Naive B cell (primary cell): ENCODE data around the gene ADAMTSL4. TPM values are rescaled to one million over a fixed set of nuclear protein-coding genes. Genes with fewer than 3 reads are reported as not detected.
A peak's percentile ranks its signal among the peaks of the same experiment; 100 is the strongest.
"Not testable (repeated sequence)": the region's sequence is repeated elsewhere in the genome, so short reads cannot be mapped to it uniquely, and the experiment has no call there.

Experiments
- ATAC-seq, 2 donors: fragments of 150-1000 bp; cut with Tn5 transposase; 2 replicates each; pipeline ENCODE4 v1.10.0; 2021; ENCODE audit warnings: low read depth in 2 of 2, mild to moderate bottlenecking in 2 of 2, moderate library complexity in 2 of 2
- DNase-seq: peaks from one replicate; pipeline ENCODE4 v3.0.0; 2022
- H3K27ac Mint-ChIP-seq, 6 donors: one replicate each; pipeline ENCODE4 v1.8.0; 2020 to 2022; ENCODE audit warnings: mild to moderate bottlenecking in 6 of 6, mixed read lengths in 6 of 6, moderate library complexity in 5 of 6, inconsistent platforms in 2 of 6
- H3K27me3 Mint-ChIP-seq, 3 donors: one replicate each; pipeline ENCODE4 v1.8.0; 2021 to 2022; ENCODE audit warnings: mixed read lengths in 3 of 3, mild to moderate bottlenecking in 1 of 3
- H3K36me3 Mint-ChIP-seq, 2 donors: one replicate each; pipeline ENCODE4 v1.8.0; 2020 to 2022; ENCODE audit warnings: mixed read lengths in 2 of 2, inconsistent platforms in 1 of 2, mild to moderate bottlenecking in 1 of 2
- H3K4me1 Mint-ChIP-seq, 3 donors: one replicate each; pipeline ENCODE4 v1.8.0; 2020 to 2022; ENCODE audit warnings: mixed read lengths in 3 of 3, inconsistent platforms in 1 of 3, mild to moderate bottlenecking in 1 of 3, moderate library complexity in 1 of 3
- H3K4me3 Mint-ChIP-seq, 8 donors: one replicate each; pipeline ENCODE4 v1.8.0; 2020 to 2022; ENCODE audit warnings: mild to moderate bottlenecking in 8 of 8, mixed read lengths in 8 of 8, moderate library complexity in 8 of 8, inconsistent platforms in 2 of 8
- H3K9me3 Mint-ChIP-seq, 7 donors: one replicate each; pipeline ENCODE4 v1.8.0; 2020 to 2022; ENCODE audit warnings: mixed read lengths in 7 of 7, mild to moderate bottlenecking in 5 of 7, inconsistent platforms in 2 of 7, moderate library complexity in 1 of 7
- polyA plus RNA-seq, 6 donors: library from polyadenylated mRNA; unstranded; fragments of 300-500 nt; fragmentation: Illumina TruSeq; gene quantifications; one replicate each; pipeline ENCODE4 v1.2.3, GENCODE V29; 2021; ENCODE audit warnings: low read depth in 6 of 6

Gene ADAMTSL4
- polyA plus RNA-seq, 6 donors from 2014 or later: not detected

DNA sequence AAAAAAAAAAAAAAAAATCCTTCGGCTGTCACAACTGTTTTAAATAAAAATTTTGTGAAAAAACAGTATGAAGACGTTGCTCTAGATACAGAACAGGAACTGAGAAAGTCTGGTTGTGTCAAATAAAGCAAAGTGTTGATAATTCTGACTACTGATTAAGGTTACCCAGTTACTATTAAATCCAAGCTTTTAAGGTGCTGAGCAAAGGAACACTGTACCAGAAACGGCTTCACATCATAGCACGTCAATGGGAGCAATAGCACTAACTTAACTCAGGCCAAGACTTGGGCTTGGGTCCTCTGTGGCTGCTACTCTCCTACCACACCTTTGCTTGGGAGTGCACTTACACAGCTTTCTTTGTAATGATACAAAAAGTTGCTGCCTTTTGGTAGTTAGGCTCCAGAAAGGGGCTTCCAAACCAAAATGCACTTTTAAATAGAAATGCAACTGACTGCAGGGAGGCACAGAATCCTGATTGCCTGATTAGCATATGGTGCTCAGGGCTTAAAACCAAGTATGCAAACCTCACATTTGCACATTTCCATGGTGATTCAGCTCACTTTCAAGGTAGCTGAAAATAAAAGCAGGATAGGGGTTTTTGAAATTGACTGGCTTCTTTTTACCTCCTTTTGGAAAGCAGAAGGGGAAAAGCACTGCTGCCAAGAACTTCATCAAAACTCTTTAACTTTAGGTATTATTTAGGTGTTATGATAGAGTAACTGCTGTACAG lies 23.9 kb downstream of the ADAMTSL4 start:
- ATAC-seq: peak; percentile 77
- no peaks in the 10 kb centered on the region for H3K9me3 Mint-ChIP-seq
- H3K36me3 Mint-ChIP-seq: peaks cover 33 to 45% of the 10 kb centered on the region in 2 donors
- peak overlapping the region; percentile 22 to 90 (median 80) for H3K27ac Mint-ChIP-seq
- H3K4me3 Mint-ChIP-seq: peak overlapping the region; percentile 58 to 99 (median 83)
- peak; percentile 44 for DNase-seq
- H3K27me3 Mint-ChIP-seq: no peaks in the 10 kb centered on the region
- peaks cover 45 to 79% (median 65%) of the 10 kb centered on the region in 3 donors for H3K4me1 Mint-ChIP-seq

DNA sequence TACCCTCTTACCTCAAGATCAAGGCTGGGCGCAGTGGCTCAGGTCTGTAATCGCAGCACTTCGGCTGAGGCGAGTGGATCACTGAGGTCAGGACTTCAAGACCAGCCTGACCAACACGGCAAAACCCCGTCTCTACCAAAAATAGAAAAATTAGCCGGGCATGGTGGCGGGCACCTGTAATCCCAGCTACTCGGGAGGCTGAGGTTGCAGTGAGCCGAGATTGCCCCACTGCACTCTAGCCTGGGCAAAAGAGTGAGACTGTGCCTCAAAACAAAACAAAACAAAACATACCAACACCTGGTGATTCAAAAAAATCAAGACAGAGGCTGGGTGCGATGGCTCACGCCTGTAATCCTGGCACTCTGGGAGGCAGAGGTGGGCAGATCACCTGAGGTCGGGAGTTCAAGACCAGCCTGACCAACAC lies 24.5 kb downstream of the ADAMTSL4 start:
- Mint-ChIP-seq H3K27ac (peak overlapping the region in 5 of 6 donors; percentile 73 to 90 (median 84)), H3K4me3 (peak overlapping the region; percentile 58 to 99 (median 83)), H3K36me3 (peaks cover 37 to 51% of the 10 kb centered on the region in 2 donors), H3K4me1 (peaks cover 39 to 73% (median 60%) of the 10 kb centered on the region in 3 donors)
- not testable (repeated sequence) for DNase-seq, H3K27me3 Mint-ChIP-seq, H3K9me3 Mint-ChIP-seq, ATAC-seq

DNA sequence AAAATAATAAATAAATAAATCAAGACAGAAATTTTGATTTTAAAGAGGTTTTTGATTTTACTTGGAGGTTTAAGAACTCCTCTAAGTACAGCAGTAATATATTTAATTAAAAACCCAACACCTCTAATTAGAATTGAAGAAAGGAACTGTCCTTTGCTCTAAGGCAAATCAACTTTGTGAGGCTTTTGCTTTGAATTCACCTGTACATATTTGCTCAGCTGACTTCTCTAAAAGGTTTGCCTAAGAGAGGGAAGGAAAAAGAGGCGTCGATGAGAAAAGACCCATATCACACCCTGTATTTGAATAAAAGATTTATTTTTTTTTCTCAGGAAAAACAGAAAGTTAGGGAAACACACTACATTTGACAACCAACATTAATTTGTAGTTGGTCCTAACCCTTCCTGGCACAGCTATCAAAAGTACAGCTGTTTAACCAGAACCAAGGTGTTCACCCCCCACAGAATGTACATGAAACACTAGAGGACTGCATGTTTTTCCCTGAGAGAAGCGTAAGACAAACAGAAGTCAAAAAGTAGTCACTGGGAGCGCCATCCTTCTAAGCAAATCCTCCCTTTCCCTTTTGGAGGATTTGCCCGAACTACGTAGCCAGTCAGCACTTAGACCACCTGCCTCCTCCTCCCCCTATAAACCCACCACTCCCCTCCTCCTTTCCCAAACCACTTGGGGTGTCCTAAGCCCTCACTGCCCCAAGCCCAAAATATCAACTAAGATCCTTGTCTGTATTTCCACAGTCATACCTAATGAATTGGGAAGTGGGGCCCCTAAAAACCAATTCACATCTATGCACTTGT lies 25.3 kb downstream of the ADAMTSL4 start:
- H3K9me3 Mint-ChIP-seq: peaks cover 0 to 1% (median 0%) of the 10 kb centered on the region in 7 donors
- H3K27ac Mint-ChIP-seq: peak overlapping the region in 5 of 6 donors; percentile 33 to 96 (median 81)
- peak overlapping the region; percentile 68 to 99 (median 95) for H3K4me3 Mint-ChIP-seq
- H3K36me3 Mint-ChIP-seq: peaks cover 37 to 52% of the 10 kb centered on the region in 2 donors
- ATAC-seq (no peak), DNase-seq (no peak)
- H3K4me1 Mint-ChIP-seq: peaks cover 35 to 65% (median 52%) of the 10 kb centered on the region in 3 donors
- no peaks in the 10 kb centered on the region for H3K27me3 Mint-ChIP-seq

DNA sequence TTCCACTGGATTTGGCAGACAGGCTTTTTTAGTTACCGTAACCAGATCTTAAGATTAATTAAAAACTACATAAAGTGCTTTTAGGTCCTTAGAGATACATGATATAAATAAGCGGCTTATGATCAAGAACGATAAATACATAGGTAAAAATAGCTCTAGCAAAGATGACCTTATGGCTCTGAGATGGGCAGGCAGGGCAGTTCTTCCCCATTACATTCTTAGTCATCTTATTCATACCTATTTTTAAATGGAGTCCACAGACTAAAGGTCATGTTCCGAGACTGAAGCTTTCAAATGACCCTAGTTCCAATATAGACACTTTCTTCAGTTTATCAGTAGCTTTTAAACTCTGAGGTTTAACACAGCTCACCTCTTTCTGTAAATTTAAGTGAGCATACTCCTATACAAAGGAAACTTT lies 25.9 kb downstream of the ADAMTSL4 start:
- Mint-ChIP-seq H3K27ac (peak overlapping the region in 5 of 6 donors; percentile 57 to 96 (median 81)), H3K27me3 (no peaks in the 10 kb centered on the region), H3K36me3 (peaks cover 32 to 48% of the 10 kb centered on the region in 2 donors), H3K4me3 (peak overlapping the region; percentile 90 to 99 (median 97)), H3K9me3 (peaks cover 0 to 1% (median 0%) of the 10 kb centered on the region in 7 donors), H3K4me1 (peaks cover 32 to 63% (median 48%) of the 10 kb centered on the region in 3 donors)
- ATAC-seq (no peak), DNase-seq (no peak)

DNA sequence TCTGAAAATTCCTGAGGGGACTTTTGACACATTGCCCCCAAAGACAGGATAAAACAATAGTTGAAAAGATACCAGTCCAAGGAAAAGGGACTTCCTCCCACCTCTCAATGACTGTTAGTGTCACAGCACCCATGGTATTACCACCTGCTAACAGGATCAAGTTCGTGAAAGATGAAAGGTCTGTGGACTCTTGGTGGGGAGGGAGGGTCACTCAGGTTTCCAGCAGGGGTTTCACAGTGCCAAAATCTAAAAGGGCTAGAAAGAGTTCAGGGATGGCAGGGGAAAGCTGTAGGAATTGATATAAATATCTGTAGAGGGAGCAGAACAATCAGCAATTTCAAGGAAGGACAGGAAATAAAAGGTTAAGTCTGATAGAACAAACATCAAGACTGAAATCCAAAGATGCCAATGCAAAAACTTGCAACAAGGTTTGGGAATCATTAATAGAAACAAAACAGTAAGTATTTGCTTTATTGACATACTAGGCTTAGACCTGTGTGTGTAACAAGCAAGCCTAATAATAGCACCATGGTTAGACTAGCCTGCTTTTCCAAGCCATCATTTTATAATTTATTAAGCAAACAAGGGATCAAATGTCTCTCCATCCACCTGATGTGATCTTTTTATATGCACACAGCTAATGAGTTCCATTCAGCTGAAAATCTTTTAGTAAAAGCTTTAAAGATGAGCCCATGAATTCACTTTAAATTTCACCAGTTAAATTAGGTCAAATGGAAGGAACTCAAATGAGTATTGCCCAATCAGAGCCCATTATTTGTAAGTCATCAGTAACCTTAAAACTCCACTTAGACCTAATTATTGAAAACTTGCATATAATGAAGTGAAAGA lies 26.5 kb downstream of the ADAMTSL4 start:
- peaks cover 29 to 46% of the 10 kb centered on the region in 2 donors for H3K36me3 Mint-ChIP-seq
- peak overlapping the region; percentile 90 to 99 (median 97) for H3K4me3 Mint-ChIP-seq
- H3K4me1 Mint-ChIP-seq: peaks cover 36 to 63% (median 48%) of the 10 kb centered on the region in 3 donors
- no peak for ATAC-seq
- no peaks in the 10 kb centered on the region for H3K27me3 Mint-ChIP-seq
- H3K27ac Mint-ChIP-seq: peak overlapping the region in 5 of 6 donors; percentile 64 to 96 (median 91)
- peaks cover 0 to 1% (median 0%) of the 10 kb centered on the region in 7 donors for H3K9me3 Mint-ChIP-seq
- no peak for DNase-seq

DNA sequence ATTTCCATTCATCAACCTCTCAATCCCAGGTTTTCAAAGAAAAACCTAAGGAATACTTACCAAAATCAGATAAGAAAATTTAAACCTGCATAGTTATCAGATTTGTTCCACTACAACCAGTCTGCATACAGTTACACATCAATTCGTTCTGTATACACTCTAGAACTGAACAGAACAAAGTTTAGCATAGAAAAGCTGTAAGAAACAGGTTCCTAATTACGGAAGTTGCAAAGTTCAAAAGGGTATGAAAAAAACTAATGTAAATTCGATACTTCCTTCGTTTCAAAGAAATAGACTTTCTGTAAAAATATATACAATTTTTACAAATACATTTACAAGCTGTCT lies 27.1 kb downstream of the ADAMTSL4 start:
- no peak for ATAC-seq
- H3K36me3 Mint-ChIP-seq: peaks cover 29 to 46% of the 10 kb centered on the region in 2 donors
- peak overlapping the region in 4 of 6 donors; percentile 34 to 96 (median 66) for H3K27ac Mint-ChIP-seq
- no peaks in the 10 kb centered on the region for H3K27me3 Mint-ChIP-seq
- DNase-seq: no peak
- peak overlapping the region; percentile 90 to 99 (median 97) for H3K4me3 Mint-ChIP-seq
- peaks cover 0 to 1% (median 0%) of the 10 kb centered on the region in 7 donors for H3K9me3 Mint-ChIP-seq
- peaks cover 38 to 61% (median 47%) of the 10 kb centered on the region in 3 donors for H3K4me1 Mint-ChIP-seq

DNA sequence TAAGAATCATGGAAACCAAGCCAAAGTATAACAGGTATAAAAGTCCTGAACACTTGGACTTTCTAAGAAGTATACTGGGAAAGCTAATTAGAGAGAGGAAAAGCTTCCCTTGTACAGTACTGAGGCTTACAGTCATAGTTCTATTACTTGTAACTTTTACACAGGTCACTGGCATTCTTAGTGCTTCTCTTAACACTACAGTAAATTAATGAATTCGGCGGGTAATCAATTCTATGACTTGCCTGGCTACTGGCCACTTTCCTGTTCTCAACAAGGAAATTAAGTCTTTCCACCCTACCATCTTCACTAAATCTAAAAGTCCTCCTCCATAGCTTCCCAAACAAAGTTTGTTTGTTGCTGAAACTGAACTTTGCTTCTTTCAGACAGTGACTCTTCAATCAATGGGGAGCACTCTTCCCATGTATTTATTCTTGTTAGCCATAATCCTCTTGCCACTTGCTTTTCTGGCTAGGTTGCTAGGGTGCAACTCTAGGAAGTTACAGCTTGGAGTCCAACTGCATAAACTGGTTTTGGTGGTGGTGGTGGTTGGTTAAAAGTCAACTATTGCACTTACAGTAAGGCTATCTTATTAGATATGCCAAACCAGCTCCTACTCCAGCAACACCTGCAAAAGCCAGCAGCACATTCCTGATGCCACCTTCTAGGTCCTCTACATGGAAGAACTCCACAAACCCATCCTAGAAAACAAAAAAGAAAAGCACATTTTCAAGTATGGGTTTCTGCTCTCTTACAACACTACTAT lies 27.8 kb downstream of the ADAMTSL4 start:
- no peaks in the 10 kb centered on the region for H3K27me3 Mint-ChIP-seq
- H3K36me3 Mint-ChIP-seq: peaks cover 29 to 46% of the 10 kb centered on the region in 2 donors
- H3K9me3 Mint-ChIP-seq: peaks cover 0 to 1% (median 0%) of the 10 kb centered on the region in 7 donors
- H3K4me1 Mint-ChIP-seq: peaks cover 38 to 60% (median 49%) of the 10 kb centered on the region in 3 donors
- H3K27ac Mint-ChIP-seq: peak overlapping the region; percentile 93 to 99 (median 96)
- DNase-seq (no peak), ATAC-seq (no peak)
- peak overlapping the region; percentile 90 to 99 (median 97) for H3K4me3 Mint-ChIP-seq

DNA sequence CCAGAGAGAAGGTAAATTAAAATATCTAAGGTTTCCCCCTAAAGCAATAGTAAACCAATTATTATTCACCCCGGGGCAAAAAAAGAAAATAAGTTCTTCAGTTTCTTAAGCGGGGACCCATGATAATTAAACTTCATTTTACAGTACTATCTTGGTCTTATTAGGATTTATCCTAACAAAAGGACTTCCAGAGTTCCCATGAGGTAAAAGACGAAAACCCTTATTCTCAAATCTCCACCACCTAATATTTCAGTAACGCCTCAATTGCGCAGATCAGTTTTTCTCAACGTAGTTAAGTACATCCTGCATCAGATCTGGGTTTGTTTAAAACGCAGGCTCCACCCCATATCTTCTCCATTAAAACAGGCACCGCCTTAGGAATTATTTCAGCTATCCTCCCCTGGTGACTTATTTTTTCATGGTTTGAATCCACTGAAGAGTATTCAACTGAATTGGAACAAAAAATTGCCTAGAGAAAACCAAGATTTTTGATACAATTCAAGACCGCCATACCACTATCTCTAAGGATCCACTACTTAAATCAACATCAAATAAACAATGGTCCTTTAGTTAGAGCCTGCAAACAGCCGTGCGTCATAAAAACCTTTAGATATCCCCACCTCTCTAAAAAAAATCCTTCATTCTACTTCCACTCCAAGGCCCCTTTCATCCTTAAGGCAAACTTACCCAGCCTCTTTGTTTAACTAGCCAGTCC lies 28.5 kb downstream of the ADAMTSL4 start:
- ATAC-seq (no peak), DNase-seq (no peak)
- Mint-ChIP-seq H3K27ac (peak overlapping the region; percentile 93 to 99 (median 96)), H3K27me3 (no peaks in the 10 kb centered on the region), H3K36me3 (peaks cover 29 to 43% of the 10 kb centered on the region in 2 donors), H3K4me1 (peaks cover 42 to 59% (median 56%) of the 10 kb centered on the region in 3 donors), H3K9me3 (peaks cover 0 to 1% (median 0%) of the 10 kb centered on the region in 7 donors), H3K4me3 (peak overlapping the region; percentile 90 to 99 (median 97))

DNA sequence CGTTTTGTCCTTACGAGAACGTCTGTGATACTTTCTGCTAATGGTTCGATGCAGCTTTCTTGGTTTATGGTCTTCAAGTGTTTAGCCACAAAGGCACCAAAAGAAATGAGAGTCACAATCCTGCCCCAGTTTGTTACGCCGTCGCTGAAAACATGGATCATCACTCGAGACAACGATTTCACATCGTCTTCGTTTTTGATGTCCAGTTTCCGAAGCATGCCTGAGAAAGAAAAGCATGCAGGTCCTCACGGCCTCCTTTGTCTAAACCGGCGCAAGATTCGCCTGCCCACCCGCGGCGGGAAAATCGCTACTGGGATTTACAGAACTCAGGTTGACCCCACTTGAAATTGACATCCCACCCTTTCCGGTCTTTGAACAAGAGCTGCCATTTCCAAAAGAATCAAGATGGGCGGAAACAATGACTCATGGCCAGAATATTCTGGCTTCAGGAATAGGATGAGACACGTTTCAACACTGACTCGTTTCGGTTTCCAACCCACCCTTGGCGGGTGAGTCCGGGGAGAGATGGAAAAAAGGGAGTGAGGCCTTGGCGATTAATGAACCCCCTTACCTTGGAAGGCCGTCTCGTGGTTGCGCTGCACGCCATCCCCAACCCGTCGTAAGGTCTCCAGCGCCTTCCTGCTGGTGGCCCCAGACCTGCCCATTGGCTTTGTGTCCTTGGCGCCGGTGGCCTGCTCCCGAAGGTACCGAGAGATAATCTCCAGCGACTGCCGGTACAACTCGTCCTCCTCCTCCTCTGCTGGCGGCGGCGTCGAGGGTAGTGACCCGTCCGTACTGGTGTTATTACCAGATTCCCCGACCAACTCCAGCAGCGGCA lies 29.3 kb downstream of the ADAMTSL4 start:
- DNase-seq (no peak), ATAC-seq (no peak)
- Mint-ChIP-seq H3K9me3 (peaks cover 0 to 1% (median 0%) of the 10 kb centered on the region in 7 donors), H3K27me3 (no peaks in the 10 kb centered on the region), H3K36me3 (peaks cover 29 to 39% of the 10 kb centered on the region in 2 donors), H3K27ac (peak overlapping the region; percentile 93 to 99 (median 96)), H3K4me3 (peak overlapping the region; percentile 90 to 99 (median 97)), H3K4me1 (peaks cover 42 to 56% (median 51%) of the 10 kb centered on the region in 3 donors)

DNA sequence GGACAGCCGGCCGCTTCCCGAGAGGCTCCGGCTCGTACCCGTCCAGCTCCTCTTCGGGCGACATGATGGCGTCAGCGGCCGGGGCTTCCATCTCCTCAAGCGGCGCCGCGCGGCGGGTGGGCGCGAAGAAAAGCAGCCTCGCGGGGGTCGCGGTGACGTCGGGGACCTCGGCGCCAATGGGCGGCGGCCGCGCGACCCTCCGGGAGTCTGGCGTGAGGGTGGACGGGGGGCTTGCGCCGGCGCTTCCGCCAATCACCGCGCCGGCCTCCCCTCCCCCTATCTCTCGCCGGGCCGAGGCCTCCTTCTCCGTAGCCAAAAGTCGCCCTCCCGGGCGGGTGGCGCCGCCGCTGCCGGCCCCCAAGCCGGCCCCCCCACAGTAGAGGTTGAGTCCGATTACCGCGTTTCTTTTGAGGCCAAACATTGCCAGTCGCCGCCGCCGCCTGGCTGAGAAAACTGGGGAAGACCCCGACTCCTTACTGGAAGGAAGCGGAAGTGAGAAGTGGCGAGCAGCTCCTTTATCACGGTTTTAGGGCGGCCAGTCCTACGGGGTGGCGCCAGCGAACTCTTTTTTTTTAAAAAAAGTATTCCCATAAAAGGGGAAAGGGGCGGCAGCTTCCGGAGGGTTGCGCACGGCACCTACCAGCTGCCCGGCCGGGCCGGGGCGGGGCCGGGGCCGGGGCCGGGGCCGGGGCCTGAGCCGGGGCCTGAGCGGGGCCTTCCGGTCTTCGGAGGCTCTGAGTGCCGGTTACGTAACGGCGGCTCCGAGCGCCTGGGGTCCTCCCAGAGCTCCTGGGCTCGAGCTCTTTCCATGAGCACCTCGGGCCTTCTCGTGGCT lies 30.1 kb downstream of the ADAMTSL4 start, which contains the start of gene MCL1:
Gene MCL1 (minus strand): TSS at position 501 of the 835 bp plus-strand sequence. CDS start 80 bp downstream, at position 421.
- Mint-ChIP-seq H3K9me3 (peaks cover 0 to 1% (median 0%) of the 10 kb centered on the region in 7 donors), H3K27me3 (no peaks in the 10 kb centered on the region), H3K4me3 (peak within 1 kb of the TSS; percentile 90 to 99 (median 97)), H3K36me3 (peaks cover 29 to 39% of the 10 kb centered on the region in 2 donors), H3K4me1 (peaks cover 41 to 56% (median 44%) of the 10 kb centered on the region in 3 donors), H3K27ac (peak within 1 kb of the TSS; percentile 96 to 99 (median 98))
- ATAC-seq (peak; percentile 90), DNase-seq (peak; percentile 91)
